ENCODE measurements around the gene FAS.

The FAS gene

DNA sequence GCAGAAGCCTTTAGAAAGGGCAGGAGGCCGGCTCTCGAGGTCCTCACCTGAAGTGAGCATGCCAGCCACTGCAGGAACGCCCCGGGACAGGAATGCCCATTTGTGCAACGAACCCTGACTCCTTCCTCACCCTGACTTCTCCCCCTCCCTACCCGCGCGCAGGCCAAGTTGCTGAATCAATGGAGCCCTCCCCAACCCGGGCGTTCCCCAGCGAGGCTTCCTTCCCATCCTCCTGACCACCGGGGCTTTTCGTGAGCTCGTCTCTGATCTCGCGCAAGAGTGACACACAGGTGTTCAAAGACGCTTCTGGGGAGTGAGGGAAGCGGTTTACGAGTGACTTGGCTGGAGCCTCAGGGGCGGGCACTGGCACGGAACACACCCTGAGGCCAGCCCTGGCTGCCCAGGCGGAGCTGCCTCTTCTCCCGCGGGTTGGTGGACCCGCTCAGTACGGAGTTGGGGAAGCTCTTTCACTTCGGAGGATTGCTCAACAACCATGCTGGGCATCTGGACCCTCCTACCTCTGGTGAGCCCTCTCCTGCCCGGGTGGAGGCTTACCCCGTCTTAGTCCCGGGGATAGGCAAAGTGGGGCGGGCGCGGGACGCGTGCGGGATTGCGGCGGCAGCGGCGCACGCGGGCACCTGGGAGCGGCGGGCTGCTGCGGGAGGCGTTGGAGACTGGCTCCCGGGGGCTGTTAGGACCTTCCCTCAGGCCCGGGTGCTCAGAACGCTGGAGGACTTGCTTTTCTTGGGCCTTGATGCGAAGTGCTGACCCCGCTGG is at the start of gene FAS:
TSS of gene FAS (plus strand) at position 415 of the 777 bp plus-strand sequence. CDS start at position 494, 79 bp downstream.
- Mint-ChIP-seq H3K27ac (peak within 1 kb of the TSS; percentile 97), H3K9me3 (peaks cover 4% of the 10 kb centered on the region), H3K36me3 (ENCODE audit: low read depth) (peaks cover 6% of the 10 kb centered on the region), H3K27me3 (no peaks in the 10 kb centered on the region), H3K4me3 (peak within 1 kb of the TSS; percentile 96), H3K4me1 (ENCODE audit: low read depth) (peaks cover 64% of the 10 kb centered on the region)

GRCh38 chr10:88941026-88941425 is 49.6 kb upstream of the FAS start:
- no peak overlapping the region for H3K4me3 Mint-ChIP-seq
- no peak overlapping the region for H3K27ac Mint-ChIP-seq
- H3K36me3 Mint-ChIP-seq (ENCODE audit: low read depth): peaks cover 4% of the 10 kb centered on the region
- H3K9me3 Mint-ChIP-seq: no peaks in the 10 kb centered on the region
- no peaks in the 10 kb centered on the region for H3K27me3 Mint-ChIP-seq
- H3K4me1 Mint-ChIP-seq (ENCODE audit: low read depth): peaks cover 7% of the 10 kb centered on the region

DNA sequence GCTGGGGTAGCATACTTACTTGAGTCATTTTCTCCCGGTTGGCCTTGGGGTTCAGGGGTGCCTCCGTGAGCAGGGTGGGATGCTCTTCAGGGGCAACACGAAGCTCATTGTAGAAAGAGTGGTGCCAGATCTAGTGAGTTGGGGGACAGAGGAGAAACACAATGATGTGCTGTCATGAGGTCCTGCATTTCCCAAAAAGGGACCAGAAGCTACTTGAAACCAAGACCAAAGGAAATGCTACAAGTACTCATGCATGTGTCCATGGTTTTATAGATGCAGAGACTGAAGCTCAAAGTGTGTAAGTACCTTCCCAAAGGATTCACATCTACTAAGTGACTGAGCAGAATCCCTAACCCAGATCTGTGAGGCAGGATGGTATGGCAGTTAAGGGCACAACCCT is 46.8 kb upstream of the FAS start:
- Mint-ChIP-seq H3K27ac (no peak overlapping the region), H3K4me1 (ENCODE audit: low read depth) (peaks cover 14% of the 10 kb centered on the region), H3K4me3 (no peak overlapping the region), H3K27me3 (no peaks in the 10 kb centered on the region), H3K9me3 (no peaks in the 10 kb centered on the region), H3K36me3 (ENCODE audit: low read depth) (peaks cover 4% of the 10 kb centered on the region)

- H3K4me1 Mint-ChIP-seq (ENCODE audit: low read depth): peaks cover 14% of the 10 kb centered on the region
- H3K27me3 Mint-ChIP-seq: no peaks in the 10 kb centered on the region
- no peak overlapping the region for H3K27ac Mint-ChIP-seq
- peaks cover 4% of the 10 kb centered on the region for H3K36me3 Mint-ChIP-seq (ENCODE audit: low read depth)
- no peak overlapping the region for H3K4me3 Mint-ChIP-seq
- H3K9me3 Mint-ChIP-seq: no peaks in the 10 kb centered on the region
Observed at GRCh38 chr10:88944813-88945212, 45.8 kb upstream of the FAS start.

DNA sequence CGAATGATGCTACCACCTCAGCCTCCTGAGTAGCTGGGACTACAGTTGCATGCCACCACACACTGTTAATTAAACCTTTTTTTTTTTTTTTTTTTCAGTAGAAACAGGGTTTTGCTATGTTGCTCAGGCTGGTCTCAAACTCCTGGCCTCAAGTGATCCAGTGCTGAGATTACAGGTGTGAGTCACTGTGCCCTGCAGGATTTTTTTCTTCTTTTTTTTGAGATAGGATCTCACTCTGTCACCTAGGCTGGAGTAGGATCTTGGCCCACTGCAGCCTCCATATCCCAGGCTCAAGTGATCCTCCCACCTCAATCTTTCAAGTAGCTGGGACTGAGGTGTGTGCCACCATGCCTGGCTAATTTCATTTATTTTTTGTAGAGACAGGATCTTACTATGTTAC is 44.4 kb upstream of the FAS start:
- no peaks in the 10 kb centered on the region for H3K27me3 Mint-ChIP-seq
- H3K9me3 Mint-ChIP-seq: no peaks in the 10 kb centered on the region
- peaks cover 14% of the 10 kb centered on the region for H3K4me1 Mint-ChIP-seq (ENCODE audit: low read depth)
- peaks cover 4% of the 10 kb centered on the region for H3K36me3 Mint-ChIP-seq (ENCODE audit: low read depth)
- H3K27ac Mint-ChIP-seq: no peak overlapping the region
- H3K4me3 Mint-ChIP-seq: no peak overlapping the region

DNA sequence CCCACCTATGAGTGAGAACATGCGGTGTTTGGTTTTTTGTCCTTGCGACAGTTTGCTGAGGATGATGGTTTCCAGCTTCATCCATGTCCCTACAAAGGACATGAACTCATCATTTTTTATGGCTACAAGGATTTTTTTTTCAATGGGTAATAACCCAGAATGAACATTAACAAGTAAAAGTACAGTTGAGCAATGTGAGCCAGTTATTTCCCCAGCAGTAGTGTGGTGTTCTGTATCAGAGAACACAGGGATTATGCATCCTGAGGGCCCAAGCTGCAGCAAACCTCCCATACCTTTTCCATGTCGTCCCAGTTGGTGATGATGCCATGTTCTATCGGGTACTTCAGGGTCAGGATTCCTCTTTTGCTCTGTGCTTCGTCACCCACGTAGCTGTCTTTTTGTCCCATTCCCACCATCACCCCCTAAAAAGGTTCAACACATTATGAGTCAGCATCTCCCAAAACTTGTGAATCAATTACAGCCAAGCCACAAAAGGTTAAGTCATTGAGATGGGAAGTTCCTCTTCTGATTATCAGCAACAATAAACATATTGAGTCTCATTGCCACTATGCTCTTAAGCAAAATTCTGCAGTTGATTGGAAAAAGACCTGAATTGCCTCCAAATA is 43.5 kb upstream of the FAS start:
- no peaks in the 10 kb centered on the region for H3K27me3 Mint-ChIP-seq
- H3K27ac Mint-ChIP-seq: no peak overlapping the region
- H3K4me1 Mint-ChIP-seq (ENCODE audit: low read depth): peaks cover 14% of the 10 kb centered on the region
- H3K4me3 Mint-ChIP-seq: no peak overlapping the region
- no peaks in the 10 kb centered on the region for H3K36me3 Mint-ChIP-seq (ENCODE audit: low read depth)
- H3K9me3 Mint-ChIP-seq: no peaks in the 10 kb centered on the region

DNA sequence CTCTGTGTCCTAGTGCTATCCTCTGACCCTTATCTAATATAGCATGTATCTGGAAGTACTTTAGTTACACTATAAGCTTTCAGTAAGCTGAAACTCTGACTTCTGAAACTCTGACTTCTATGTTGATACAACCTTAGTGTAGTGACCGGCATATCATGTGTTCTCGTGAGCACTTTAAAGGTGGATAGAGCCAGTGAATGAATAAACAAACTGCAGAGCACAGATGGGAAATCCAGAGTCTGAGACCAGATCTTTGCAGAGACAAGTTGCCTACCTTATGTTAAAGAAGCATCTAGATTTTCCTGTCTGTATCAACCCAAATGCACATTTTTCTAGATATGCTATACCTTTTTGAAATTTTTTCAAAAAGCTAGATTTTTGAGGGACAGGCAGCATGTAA is 41.5 kb upstream of the FAS start:
- peaks cover 14% of the 10 kb centered on the region for H3K4me1 Mint-ChIP-seq (ENCODE audit: low read depth)
- H3K27me3 Mint-ChIP-seq: no peaks in the 10 kb centered on the region
- H3K27ac Mint-ChIP-seq: no peak overlapping the region
- no peak overlapping the region for H3K4me3 Mint-ChIP-seq
- H3K9me3 Mint-ChIP-seq: no peaks in the 10 kb centered on the region
- no peaks in the 10 kb centered on the region for H3K36me3 Mint-ChIP-seq (ENCODE audit: low read depth)

GRCh38 chr10:88949912-88950837 is 40.4 kb upstream of the FAS start:
- H3K4me1 Mint-ChIP-seq (ENCODE audit: low read depth): peaks cover 6% of the 10 kb centered on the region
- no peaks in the 10 kb centered on the region for H3K36me3 Mint-ChIP-seq (ENCODE audit: low read depth)
- no peaks in the 10 kb centered on the region for H3K27me3 Mint-ChIP-seq
- no peaks in the 10 kb centered on the region for H3K9me3 Mint-ChIP-seq
- H3K4me3 Mint-ChIP-seq: no peak overlapping the region
- no peak overlapping the region for H3K27ac Mint-ChIP-seq

- Mint-ChIP-seq H3K27ac (no peak within 1 kb of the TSS), H3K4me1 (ENCODE audit: low read depth) (no peaks in the 10 kb centered on the region), H3K9me3 (no peaks in the 10 kb centered on the region), H3K36me3 (ENCODE audit: low read depth) (no peaks in the 10 kb centered on the region), H3K4me3 (no peak within 1 kb of the TSS), H3K27me3 (no peaks in the 10 kb centered on the region)
Observed at GRCh38 chr10:88952647-88953111, 37.9 kb upstream of the FAS start, which contains the start of gene ACTA2. Gene ACTA2 (minus strand): TSS chr10:88952773. CDS start chr10:88948930, 3,843 bp downstream.

DNA sequence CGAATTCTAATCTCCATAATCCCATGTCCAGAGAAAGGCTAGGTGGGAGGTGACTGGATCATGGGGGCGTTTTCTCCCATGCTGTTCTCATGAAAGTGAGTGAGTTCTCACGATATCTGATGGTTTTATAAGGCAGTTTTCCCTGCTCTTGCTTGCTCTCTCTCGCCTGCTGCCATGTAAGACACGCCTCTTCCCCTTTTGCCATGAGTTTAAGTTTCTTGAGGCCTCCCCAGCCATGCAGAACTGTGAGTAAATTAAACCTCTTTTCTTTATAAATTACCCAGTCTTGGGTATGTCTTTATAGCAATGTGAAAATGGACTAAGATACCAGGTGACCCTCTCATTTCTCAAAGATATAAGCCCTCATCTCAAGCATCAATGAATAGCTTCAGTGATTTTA is 36.9 kb upstream of the FAS start:
- Mint-ChIP-seq H3K27me3 (no peaks in the 10 kb centered on the region), H3K4me1 (ENCODE audit: low read depth) (no peaks in the 10 kb centered on the region), H3K27ac (no peak overlapping the region), H3K4me3 (no peak overlapping the region), H3K36me3 (ENCODE audit: low read depth) (no peaks in the 10 kb centered on the region), H3K9me3 (no peaks in the 10 kb centered on the region)

DNA sequence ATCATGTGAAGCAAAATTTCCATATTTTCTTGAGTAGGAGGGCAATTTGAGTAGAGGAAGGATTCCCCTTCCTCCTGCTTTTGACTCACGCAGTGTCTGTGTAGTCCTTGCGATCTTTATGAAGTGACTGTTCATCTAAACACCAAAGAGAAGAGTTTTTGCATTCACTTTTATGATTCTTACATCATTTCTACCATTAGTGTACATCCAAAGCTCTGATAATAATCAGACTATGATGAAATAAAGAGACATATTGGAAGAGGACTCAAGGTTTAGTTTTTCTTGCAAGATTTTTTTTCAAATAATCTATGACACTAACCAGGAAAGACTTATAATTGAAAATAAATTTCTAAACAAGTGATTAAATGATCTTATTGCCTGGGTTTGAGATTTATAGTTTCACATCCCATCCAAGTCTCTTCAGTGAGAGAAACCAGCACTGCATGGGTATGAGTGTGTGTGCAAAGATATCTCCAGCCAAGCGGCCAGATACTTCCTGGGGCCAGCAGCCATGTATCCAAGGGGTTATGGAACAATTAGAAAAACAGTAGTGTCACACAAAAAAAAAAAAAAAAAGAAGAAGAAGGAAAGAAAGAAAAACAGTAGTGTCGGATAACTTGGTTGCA is 36.0 kb upstream of the FAS start:
- Mint-ChIP-seq H3K9me3 (no peaks in the 10 kb centered on the region), H3K4me1 (ENCODE audit: low read depth) (no peaks in the 10 kb centered on the region), H3K27ac (no peak overlapping the region), H3K4me3 (no peak overlapping the region), H3K27me3 (no peaks in the 10 kb centered on the region), H3K36me3 (ENCODE audit: low read depth) (no peaks in the 10 kb centered on the region)

GRCh38 chr10:88957381-88957780 is 33.2 kb upstream of the FAS start:
- peaks cover 12% of the 10 kb centered on the region for H3K4me1 Mint-ChIP-seq (ENCODE audit: low read depth)
- H3K4me3 Mint-ChIP-seq: no peak overlapping the region
- H3K27me3 Mint-ChIP-seq: no peaks in the 10 kb centered on the region
- no peak overlapping the region for H3K27ac Mint-ChIP-seq
- no peaks in the 10 kb centered on the region for H3K36me3 Mint-ChIP-seq (ENCODE audit: low read depth)
- no peaks in the 10 kb centered on the region for H3K9me3 Mint-ChIP-seq

- Mint-ChIP-seq H3K4me1 (ENCODE audit: low read depth) (peaks cover 16% of the 10 kb centered on the region), H3K27ac (no peak overlapping the region), H3K9me3 (no peaks in the 10 kb centered on the region), H3K27me3 (no peaks in the 10 kb centered on the region), H3K4me3 (no peak overlapping the region), H3K36me3 (ENCODE audit: low read depth) (no peaks in the 10 kb centered on the region)
Observed at GRCh38 chr10:88958721-88959120, 31.9 kb upstream of the FAS start.

GRCh38 chr10:88960802-88961201 is 29.8 kb upstream of the FAS start:
- Mint-ChIP-seq H3K27me3 (no peaks in the 10 kb centered on the region), H3K27ac (no peak overlapping the region), H3K36me3 (ENCODE audit: low read depth) (no peaks in the 10 kb centered on the region), H3K9me3 (no peaks in the 10 kb centered on the region), H3K4me1 (ENCODE audit: low read depth) (peaks cover 16% of the 10 kb centered on the region), H3K4me3 (no peak overlapping the region)

All from stimulated activated naive CD8-positive, alpha-beta T cell treated with anti-CD3 and anti-CD28 coated beads, Interleukin-15, Interleukin-2, amounts not matched to agents 100 ng/mL and 50 ng/mL, for 24 hours (primary cell).